TTC549 (cell line): ENCODE measurements around the gene MRPS17.
"Not testable (repeated sequence)": the region's sequence is repeated elsewhere in the genome, so short reads cannot be mapped to it uniquely, and the experiment has no call there.

Experiments used
- FAIRE-seq: peaks from 2 replicates; lab custom pipeline; 2012; peaks lifted over from hg19 to GRCh38; lab: Jason Lieb, UNC

The MRPS17 gene

GRCh38 chr7:55951637-55952351 lies at the start of gene MRPS17:
MRPS17 (plus strand) TSS chr7:55951877; CDS start chr7:55953196, 1,319 bp downstream.
- no peak for FAIRE-seq

- no peak for FAIRE-seq
Measured at GRCh38 chr7:55903985-55904759, 47.5 kb upstream of the MRPS17 start.

GRCh38 chr7:55912748-55913158 lies 38.9 kb upstream of the MRPS17 start:
- FAIRE-seq = no peak

GRCh38 chr7:55917771-55918170 lies 33.9 kb upstream of the MRPS17 start:
- no peak for FAIRE-seq

GRCh38 chr7:55928006-55928767 lies 23.5 kb upstream of the MRPS17 start:
- FAIRE-seq = no peak

- no peak for FAIRE-seq
Measured at GRCh38 chr7:55931421-55932151, 20.1 kb upstream of the MRPS17 start.

- FAIRE-seq = no peak
Measured at GRCh38 chr7:55939514-55940123, 12.1 kb upstream of the MRPS17 start.

- FAIRE-seq = no peak
Measured at GRCh38 chr7:55946545-55946944, 5.1 kb upstream of the MRPS17 start.

- FAIRE-seq = not testable (repeated sequence)
Measured at GRCh38 chr7:55952352-55952671, 635 bp downstream of the MRPS17 start.

GRCh38 chr7:55953707-55954475 lies 2.2 kb downstream of the MRPS17 start:
- no peak for FAIRE-seq

GRCh38 chr7:55957190-55957589 lies 5.5 kb downstream of the MRPS17 start:
- no peak for FAIRE-seq

- FAIRE-seq = no peak
Measured at GRCh38 chr7:55962014-55962413, 10.3 kb downstream of the MRPS17 start.

- no peak for FAIRE-seq
Measured at GRCh38 chr7:55963584-55964168, 12.0 kb downstream of the MRPS17 start.

- FAIRE-seq = no peak
Measured at GRCh38 chr7:55964261-55965099, 12.8 kb downstream of the MRPS17 start, which contains the start of gene NIPSNAP2. NIPSNAP2 (plus strand) TSS chr7:55964585; CDS start chr7:55964610, 25 bp downstream.

- no peak for FAIRE-seq
Measured at GRCh38 chr7:55965100-55965470, 13.4 kb downstream of the MRPS17 start.

GRCh38 chr7:55965805-55966421 lies 14.2 kb downstream of the MRPS17 start:
- FAIRE-seq = no peak

GRCh38 chr7:55966851-55967250 lies 15.2 kb downstream of the MRPS17 start:
- FAIRE-seq = no peak

- FAIRE-seq = no peak
Measured at GRCh38 chr7:55969391-55969790, 17.7 kb downstream of the MRPS17 start.

- FAIRE-seq = no peak
Measured at GRCh38 chr7:55970561-55970960, 18.9 kb downstream of the MRPS17 start.
